Thyroid gland (tissue), 4 donors: ENCODE results near the gene ANKRD11. TPM values are rescaled to one million over a fixed set of nuclear protein-coding genes. Genes with fewer than 3 reads are reported as not detected.
"Not testable (repeated sequence)": the region's sequence is repeated elsewhere in the genome, so short reads cannot be mapped to it uniquely, and the experiment has no call there.

Source experiments
- DNase-seq, 2 donors: peaks; one replicate each; pipeline ENCODE4 v3.0.0-alpha.2; 2019
- H3K27ac ChIP-seq, 3 donors: fragments of 200-600 bp; sonication (generic); 1 replicate in 2 of 3; 2 replicates in 1 of 3; pipeline ENCODE4 v1.5.1; 2016 to 2019; ENCODE audit warnings: mild to moderate bottlenecking in 1 of 3, moderate library complexity in 1 of 3
- H3K27me3 ChIP-seq: fragments of 200-600 bp; sonication (generic); one replicate; pipeline ENCODE4 v1.5.1; 2019
- H3K36me3 ChIP-seq, 2 donors: fragments of 200-600 bp; sonication (generic); one replicate each; pipeline ENCODE4 v1.5.1; 2016 to 2019
- H3K4me1 ChIP-seq, 2 donors: fragments of 200-600 bp; sonication (generic); one replicate each; pipeline ENCODE4 v1.5.1; 2017 to 2019
- H3K4me3 ChIP-seq, 3 donors: fragments of 200-600 bp; sonication (generic); replicated peaks in 1 of 3; 1 replicate in 2 of 3; 2 replicates in 1 of 3; pipeline ENCODE4 v1.5.1; 2016; ENCODE audit warnings: mild to moderate bottlenecking in 1 of 3
- H3K9me3 ChIP-seq: fragments of 200-600 bp; sonication (generic); one replicate; pipeline ENCODE4 v1.5.1; 2017
- POLR2A ChIP-seq, 2 donors: fragments of 450-650 bp; IDR thresholded peaks; one replicate each; pipeline ENCODE4 v1.6.1; 2017; ENCODE audit warnings: antibody characterized with exemption in 2 of 2, mild to moderate bottlenecking in 2 of 2, moderate library complexity in 1 of 2
- WGBS, 2 donors: methylation state at CpG; one replicate each; pipeline ENCODE4 v1.1.5; 2017; 5-methylcytosine and 5-hydroxymethylcytosine counted together
- intact Hi-C: fragments of 100-400 bp; cut with DNase I; formaldehyde crosslinking; loops from one replicate; pipeline ENCODE4 v1.15.1; 2023
- total RNA-seq, 4 donors: library from RNA; depleted of rRNA; stranded (reverse); fragments of >200 nt; gene quantifications; one replicate each; pipeline ENCODE4 v1.2.3, GENCODE V29; 2016
- TF ChIP-seq, protein P1 (sequence below), 6 experiments: fragments of 200-600 bp in 3 of 6; fragments of 450-650 bp in 3 of 6; sonication (generic) in 3 of 6; IDR thresholded peaks; one replicate each; pipeline ENCODE4 v1.5.1; 2016 to 2019; ENCODE audit warnings: antibody characterized with exemption in 6 of 6, mild to moderate bottlenecking in 2 of 6, inconsistent platforms in 1 of 6, moderate library complexity in 1 of 6

ANKRD11 gene
- total RNA-seq, 4 donors from 2014 or later = 62.1 to 90.4 (median 75.0) TPM

- H3K27me3 ChIP-seq = no peaks in the 10 kb centered on the region
- no peaks in the 10 kb centered on the region for H3K4me1 ChIP-seq
- peaks cover 0 to 23% of the 10 kb centered on the region in 2 donors for H3K36me3 ChIP-seq
- WGBS, 2 donors = 94 to 97% methylated on average over 12 to 13 of the region's 16 CpGs
- intact Hi-C loops = no loop called here
- TF ChIP-seq POLR2A (IDR thresholded peaks at IDR 0.05) = no peak
- TF ChIP-seq, protein P1, sequence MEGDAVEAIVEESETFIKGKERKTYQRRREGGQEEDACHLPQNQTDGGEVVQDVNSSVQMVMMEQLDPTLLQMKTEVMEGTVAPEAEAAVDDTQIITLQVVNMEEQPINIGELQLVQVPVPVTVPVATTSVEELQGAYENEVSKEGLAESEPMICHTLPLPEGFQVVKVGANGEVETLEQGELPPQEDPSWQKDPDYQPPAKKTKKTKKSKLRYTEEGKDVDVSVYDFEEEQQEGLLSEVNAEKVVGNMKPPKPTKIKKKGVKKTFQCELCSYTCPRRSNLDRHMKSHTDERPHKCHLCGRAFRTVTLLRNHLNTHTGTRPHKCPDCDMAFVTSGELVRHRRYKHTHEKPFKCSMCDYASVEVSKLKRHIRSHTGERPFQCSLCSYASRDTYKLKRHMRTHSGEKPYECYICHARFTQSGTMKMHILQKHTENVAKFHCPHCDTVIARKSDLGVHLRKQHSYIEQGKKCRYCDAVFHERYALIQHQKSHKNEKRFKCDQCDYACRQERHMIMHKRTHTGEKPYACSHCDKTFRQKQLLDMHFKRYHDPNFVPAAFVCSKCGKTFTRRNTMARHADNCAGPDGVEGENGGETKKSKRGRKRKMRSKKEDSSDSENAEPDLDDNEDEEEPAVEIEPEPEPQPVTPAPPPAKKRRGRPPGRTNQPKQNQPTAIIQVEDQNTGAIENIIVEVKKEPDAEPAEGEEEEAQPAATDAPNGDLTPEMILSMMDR (IDR thresholded peaks at IDR 0.05) = no peak
- no peak overlapping the region for H3K27ac ChIP-seq
- H3K9me3 ChIP-seq = no peaks in the 10 kb centered on the region
- H3K4me3 ChIP-seq = no peak overlapping the region
- DNase-seq = no peak
These were observed 186.0 kb downstream of the ANKRD11 start for GRCh38 chr16:89304181-89304851.

- Histone ChIP-seq H3K9me3 (no peaks in the 10 kb centered on the region), H3K4me3 (no peak overlapping the region), H3K36me3 (peaks cover 0 to 23% of the 10 kb centered on the region in 2 donors), H3K27ac (no peak overlapping the region), H3K27me3 (no peaks in the 10 kb centered on the region), H3K4me1 (no peaks in the 10 kb centered on the region)
- TF ChIP-seq, protein P1 (IDR thresholded peaks at IDR 0.05) = no peak
- TF ChIP-seq POLR2A (IDR thresholded peaks at IDR 0.05) = no peak
- DNase-seq = no peak
- intact Hi-C loops = no loop called here
- WGBS, 2 donors = 86 to 87% methylated on average over 8 of the region's 8 CpGs
These were observed 186.7 kb downstream of the ANKRD11 start for GRCh38 chr16:89303617-89304016.

- Histone ChIP-seq H3K27ac (peak overlapping the region in 1 of 3 donors; percentile 58), H3K4me1 (peaks cover 0 to 3% of the 10 kb centered on the region in 2 donors), H3K4me3 (no peak overlapping the region), H3K9me3 (no peaks in the 10 kb centered on the region), H3K36me3 (peaks cover 0 to 23% of the 10 kb centered on the region in 2 donors), H3K27me3 (no peaks in the 10 kb centered on the region)
- intact Hi-C loops = no loop called here
- 91 to 93% methylated on average over 9 of the region's 9 CpGs for WGBS, 2 donors
- DNase-seq = no peak
- no peak for TF ChIP-seq POLR2A (IDR thresholded peaks at IDR 0.05)
- TF ChIP-seq, protein P1 (IDR thresholded peaks at IDR 0.05) = no peak
These were observed 189.4 kb downstream of the ANKRD11 start for GRCh38 chr16:89300976-89301360.

DNA sequence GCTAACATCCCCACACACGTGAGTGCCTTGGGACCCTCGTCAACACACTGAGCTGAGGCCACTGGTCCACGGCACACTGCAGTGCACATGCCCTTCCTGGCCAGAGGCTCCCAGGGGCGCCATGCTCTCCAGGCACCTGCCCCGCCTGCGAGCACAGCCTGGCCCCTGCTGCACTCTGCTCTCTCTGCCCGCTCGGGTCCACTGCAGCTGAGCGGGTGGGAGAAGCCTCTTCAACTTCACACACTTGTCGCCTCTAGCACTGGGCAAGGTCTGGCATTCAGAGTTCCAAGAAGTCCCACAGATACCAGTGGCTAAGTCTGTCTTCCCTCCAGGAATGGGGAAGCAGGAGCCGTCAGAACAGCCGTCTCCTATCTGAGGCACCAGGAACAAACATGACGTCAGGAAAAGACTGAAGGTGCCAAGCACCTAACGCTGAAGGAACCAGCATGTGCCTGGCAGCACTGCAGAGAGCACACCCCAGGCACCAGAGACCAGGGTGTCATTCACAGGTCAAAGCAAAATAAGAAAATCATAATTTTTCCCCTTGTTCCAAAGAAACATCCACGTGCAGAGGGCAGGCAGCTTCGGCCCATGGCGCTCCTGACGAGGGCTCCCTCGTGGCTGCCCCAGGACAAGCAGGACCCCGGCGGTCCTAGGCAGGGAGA is 189.9 kb downstream of the ANKRD11 start:
- peaks cover 0 to 23% of the 10 kb centered on the region in 2 donors for H3K36me3 ChIP-seq
- no peak overlapping the region for H3K4me3 ChIP-seq
- 82 to 87% methylated on average over 21 of the region's 21 CpGs for WGBS, 2 donors
- H3K27ac ChIP-seq = peak overlapping the region in 1 of 3 donors; percentile 58
- TF ChIP-seq, protein P1 (IDR thresholded peaks at IDR 0.05) = no peak
- TF ChIP-seq POLR2A (IDR thresholded peaks at IDR 0.05) = no peak
- H3K9me3 ChIP-seq = no peaks in the 10 kb centered on the region
- intact Hi-C loops = no loop called here
- peaks cover 0 to 3% of the 10 kb centered on the region in 2 donors for H3K4me1 ChIP-seq
- H3K27me3 ChIP-seq = no peaks in the 10 kb centered on the region
- DNase-seq = no peak

- intact Hi-C loops, H3K27ac ChIP-seq, H3K4me1 ChIP-seq, H3K9me3 ChIP-seq, H3K27me3 ChIP-seq, H3K4me3 ChIP-seq, DNase-seq: not testable (repeated sequence)
- peaks cover 0 to 16% of the 10 kb centered on the region in 2 donors for H3K36me3 ChIP-seq
- WGBS, 2 donors = 90% methylated on average over 2 of the region's 10 CpGs; no CpG with 5 or more reads in 1 of the 2 donors
These were observed 190.8 kb downstream of the ANKRD11 start for GRCh38 chr16:89299357-89300111.
